Myocyte (in vitro differentiated cells): ENCODE results near the gene SLC9A9. TPM values are rescaled to one million over a fixed set of nuclear protein-coding genes. Genes with fewer than 3 reads are reported as not detected.

Experiments used
- DNase-seq: peaks from one replicate; pipeline ENCODE4 v3.0.0-alpha.2; 2012; ENCODE audit warnings: low read depth
- total RNA-seq: library from RNA; depleted of rRNA; stranded (reverse); fragments of >200 nt; gene quantifications from 2 replicates; pipeline ENCODE4 v1.2.3, GENCODE V29; 2014

Gene SLC9A9
- total RNA-seq, 1 donor from 2014 or later: 7.4 TPM

DNA sequence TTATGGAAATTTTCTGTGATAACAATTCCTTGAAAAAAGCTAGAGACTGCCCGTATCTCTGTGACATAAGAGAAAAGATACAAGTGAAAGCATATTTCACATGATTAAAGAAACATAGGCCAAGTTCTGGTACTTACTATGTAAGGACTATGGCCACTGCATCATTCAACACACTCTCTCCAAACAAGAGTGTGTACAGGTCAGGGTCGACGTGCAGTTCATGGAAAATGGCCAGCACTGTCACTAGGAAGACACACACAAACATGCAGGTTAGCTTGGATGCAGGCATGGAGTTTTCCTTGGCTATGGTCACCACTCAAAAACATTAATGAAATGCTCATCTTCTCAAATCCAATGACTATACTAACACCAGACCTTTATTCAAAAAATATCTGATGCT is 196.2 kb downstream of the SLC9A9 start:
- no peak for DNase-seq

DNA sequence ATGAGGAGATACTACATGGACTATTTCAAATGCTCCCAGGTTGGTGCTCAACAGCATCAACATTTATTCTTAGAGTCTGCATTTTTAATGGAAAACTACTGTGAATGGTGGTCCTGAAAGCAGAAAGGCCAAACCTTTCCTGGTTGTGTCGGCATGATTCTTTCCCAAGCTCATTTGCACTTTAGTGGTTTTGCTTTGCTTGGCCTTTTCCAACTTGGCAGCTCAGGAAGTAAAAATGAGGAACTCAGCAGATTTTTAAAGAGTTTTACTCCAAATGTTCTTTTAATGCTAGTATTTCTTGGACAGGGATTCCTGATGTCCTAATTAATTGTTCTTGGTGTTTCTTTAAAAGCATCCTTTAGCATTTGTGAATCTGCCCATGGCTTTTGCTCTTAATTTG is 197.4 kb downstream of the SLC9A9 start:
- no peak for DNase-seq

DNA sequence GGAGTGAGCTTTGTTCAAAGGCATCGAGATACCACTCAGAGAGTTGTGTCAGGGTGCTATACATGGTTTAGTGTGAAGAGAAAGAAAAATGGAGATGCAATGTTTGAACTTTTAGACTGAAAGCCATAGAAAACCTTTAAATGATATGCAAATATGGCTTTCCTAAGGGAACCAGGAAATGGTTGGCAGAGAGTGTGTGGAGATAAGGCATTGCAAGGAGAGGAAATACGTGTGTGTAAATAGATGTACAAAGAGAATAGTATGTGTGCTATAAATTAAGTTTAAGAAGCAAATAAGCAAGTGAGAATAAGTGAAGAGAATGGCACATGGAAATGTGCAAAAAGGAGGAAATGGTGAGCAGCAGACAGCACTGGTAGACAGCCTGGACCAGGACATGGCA is 198.1 kb downstream of the SLC9A9 start:
- no peak for DNase-seq

DNA sequence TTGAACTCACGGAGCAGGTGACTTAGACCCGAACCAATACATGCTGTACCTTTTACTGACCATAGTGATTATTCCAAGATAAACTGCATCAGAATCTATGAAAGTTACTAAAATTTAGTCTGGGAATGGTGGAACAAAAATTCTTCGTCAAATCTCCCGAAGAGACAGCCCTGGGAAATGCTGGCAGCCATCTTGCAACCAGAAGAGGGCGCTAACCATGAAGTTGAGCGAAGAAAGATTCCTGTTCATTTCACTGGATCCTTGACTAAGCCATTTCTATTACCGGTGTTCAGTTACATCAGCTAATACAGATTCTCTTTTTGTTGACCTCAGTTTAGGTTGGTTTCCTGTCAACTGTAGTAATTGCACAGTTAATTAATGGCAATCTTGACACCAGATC is 199.6 kb downstream of the SLC9A9 start:
- DNase-seq: no peak

DNA sequence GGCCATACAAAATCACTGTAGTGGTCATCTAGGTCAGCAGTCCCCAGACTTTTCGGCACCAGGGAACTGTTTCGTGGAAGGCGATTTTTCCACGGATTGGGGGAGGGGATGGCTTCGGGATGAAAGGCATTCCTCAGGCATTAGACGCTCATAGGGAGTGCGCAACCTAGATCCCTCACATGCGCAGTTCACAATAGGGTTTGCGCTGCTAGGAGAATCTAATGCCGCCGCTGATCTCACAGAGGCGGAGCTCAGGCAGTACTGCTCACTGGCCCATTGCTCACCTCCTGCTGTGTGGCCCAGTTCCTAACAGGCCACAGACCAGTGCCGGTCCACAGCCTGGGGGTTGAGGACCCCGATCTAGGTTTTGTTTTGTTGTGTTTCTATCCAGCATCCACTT is 200.1 kb downstream of the SLC9A9 start:
- no peak for DNase-seq

DNA sequence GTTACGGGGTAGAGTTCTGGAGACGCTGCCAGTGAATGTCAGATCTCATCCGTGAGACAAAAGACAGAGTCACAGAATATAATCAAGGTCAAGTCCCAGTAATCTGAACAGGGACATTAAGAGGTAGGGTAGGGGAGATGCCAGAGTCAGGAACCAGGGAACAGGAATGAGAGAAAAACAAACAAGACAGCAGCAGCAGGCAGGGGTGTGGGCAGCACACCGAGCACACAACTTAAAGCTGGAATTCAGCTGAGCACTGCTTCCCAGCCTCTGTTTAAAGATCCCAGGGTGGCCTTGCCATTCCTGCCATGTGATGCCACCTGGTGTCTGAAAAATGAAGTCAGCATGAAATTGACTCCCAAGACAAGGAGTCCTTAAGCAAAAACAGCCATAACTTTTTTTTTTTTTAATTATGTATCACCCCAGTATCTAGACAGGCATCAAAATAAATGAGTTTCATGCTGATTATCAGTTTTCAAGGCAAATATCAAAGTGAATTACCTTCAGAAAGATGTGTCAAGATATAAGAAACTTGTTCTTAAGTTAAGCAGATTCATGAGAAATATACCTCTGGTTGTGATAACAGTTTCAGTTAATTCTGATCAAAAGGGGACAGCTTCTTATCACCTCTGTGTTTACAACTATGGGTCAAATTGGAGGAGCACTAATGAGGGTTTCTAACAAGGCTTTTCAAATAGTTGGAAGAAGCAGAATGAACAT is 203.7 kb downstream of the SLC9A9 start:
- DNase-seq: peak; percentile 83

DNA sequence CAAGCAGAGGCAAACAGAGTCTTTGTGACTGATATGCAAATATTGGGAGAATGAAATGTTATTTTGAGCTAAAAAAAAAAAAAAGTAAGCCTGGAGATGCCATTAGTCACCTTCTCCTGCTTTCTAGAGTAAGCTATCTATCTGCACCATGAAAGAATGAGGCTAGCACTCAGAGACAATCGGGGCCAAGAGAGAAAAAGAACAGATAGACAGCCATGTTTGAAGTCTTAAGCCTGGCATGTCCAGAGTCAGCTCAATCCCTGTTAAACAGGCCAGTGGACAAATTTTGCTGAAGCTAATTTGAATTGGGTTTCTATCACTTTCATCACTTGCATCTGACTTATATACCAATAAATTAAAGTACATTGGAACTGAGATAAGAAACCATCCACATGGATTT is 204.4 kb downstream of the SLC9A9 start:
- DNase-seq: no peak

DNA sequence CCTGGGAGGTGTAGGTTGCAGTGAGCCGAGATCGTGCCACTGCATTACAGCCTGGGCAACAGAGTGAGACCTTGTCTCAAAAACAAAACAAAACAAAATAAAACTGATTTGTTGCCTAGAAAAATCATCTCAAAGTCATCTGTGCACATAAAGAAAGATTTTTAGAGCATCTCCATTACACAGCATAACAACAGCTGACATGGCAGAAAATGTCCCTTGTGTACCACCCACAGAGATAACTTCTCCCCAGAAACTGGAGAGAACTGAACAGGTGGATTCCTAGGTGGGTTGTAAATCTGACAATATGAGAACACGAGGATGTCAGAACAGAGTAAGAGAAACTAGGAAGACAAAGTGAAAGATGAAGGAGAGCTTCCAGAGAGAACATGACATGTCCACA is 207.5 kb downstream of the SLC9A9 start:
- no peak for DNase-seq

DNA sequence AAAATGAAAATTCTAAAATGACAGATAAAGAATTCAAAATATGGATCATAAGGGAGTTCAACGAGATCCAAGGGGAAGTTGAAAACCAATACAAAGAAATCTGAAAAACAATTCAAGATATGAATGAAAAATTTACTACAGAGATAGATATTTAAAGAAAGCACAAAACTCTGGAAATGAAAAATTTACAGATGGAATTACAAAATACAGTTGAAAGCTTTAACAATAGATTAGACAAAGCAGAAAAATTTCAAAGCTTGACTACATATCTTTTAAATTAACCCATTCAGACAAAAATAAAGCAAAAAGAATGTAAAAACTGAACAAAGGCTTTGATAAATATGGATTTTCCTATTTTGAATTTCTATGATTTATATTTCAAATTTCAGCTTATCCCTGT is 211.1 kb downstream of the SLC9A9 start:
- no peak for DNase-seq

DNA sequence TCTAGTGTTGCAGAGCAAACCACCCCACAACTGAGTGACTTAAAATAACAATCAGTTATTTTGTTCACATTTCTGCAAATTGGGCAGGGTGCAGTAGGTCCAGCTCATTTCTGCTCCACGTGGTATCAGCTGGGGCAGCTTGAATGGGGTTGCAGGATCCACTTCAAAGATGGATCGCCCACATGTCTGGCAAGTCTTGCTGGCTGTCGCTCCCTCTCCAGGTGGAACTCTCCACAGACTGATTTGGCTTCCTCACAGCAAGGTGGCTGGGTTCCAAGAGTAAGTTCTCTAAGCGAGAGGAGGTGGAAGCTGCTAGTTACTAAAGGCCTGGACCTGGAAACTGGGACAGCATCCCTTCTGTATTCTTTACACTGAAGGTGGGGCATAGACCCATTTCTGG is 213.3 kb downstream of the SLC9A9 start:
- DNase-seq: no peak

DNA sequence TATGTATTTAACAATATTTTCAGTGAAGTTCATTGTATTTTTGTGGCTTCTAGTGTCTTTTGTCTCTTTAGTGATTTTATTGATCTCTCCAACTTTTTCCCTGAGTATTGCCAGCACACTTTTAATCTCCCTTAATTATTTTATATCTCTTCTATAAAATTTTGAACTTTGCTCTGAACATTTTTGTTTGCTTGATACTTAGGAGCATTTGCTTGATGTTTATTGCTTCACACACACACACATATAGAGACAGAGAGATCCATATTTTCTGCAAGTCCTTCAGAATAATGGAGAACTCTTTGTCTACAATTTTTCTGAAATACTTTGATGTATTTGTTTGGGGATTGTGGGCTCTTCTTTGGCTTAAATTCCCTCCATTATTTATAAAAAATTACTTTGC is 213.8 kb downstream of the SLC9A9 start:
- DNase-seq: no peak

DNA sequence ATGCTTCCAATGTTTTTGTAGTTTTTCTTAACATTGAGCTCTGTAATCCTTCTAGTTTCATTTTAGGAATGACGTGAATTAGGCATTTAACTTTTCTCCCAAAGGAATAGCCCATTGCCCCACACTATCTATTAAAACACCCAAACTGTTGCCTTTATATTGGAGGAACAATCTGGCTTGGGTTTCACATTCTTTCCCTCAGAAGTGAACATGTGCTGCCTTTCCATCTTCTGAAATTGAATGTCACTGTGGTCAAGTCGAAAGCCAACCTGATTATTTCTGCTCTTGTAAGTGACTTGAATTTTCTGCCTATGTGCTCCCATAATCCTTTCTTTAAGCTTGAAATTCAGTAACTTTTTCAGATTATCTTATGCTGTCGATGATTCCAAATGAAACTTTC is 214.5 kb downstream of the SLC9A9 start:
- DNase-seq: peak; percentile 73

DNA sequence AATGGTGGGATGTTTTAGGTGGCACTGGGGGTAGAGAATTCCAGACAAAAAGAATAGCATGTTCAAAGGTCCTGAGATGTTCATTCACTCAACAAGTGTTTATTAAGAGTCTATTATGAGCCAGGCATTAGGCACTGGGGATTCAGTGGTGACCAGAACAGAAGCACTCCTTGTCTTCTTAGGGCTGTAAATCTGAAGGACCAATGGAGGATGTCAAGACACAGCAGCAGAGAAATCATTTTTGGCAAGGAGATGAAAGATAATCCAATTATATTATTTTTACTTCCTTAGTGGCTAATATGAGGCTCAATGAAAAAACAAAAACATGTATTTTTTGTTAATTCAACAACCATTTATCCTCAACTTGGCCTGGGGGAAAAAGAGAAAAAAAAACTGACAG is 218.5 kb downstream of the SLC9A9 start:
- DNase-seq: no peak

DNA sequence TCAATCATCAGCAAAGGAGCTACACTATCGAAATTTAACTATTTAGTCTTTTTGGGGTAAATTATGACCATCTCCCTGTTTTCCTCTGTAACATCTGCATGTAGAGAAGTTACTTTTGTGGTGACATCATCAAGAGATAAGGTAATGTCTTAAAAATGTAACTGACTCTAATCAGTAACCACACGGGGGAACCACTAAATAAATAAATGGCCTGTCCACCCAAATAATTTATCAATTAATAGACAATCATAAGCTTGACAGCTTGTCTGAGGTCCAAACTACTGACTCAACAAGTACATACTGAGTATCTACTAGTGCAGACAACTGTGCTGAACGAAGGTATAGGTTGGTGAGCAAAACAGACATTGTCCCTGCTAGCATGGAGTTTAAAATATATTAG is 219.3 kb downstream of the SLC9A9 start:
- no peak for DNase-seq

DNA sequence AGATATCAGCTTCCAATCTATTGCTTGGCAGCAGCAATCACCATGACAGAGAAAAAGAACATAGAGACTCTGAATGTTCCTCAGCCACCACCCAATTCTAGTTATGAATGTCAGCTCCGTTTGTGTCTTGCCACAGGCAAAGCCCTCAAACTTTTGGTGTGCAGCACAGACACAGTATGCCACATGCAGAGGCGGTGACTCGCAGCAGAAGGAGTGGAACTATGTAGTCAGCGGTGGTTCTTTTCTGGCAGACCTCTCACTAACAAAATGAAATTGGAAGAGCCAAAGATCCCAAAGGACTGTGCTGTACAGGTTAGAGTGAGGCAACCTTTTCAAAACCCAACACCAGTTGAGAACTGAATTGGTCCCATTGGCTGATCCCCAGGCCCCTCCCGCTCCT is 220.9 kb downstream of the SLC9A9 start:
- DNase-seq: peak; percentile 83

DNA sequence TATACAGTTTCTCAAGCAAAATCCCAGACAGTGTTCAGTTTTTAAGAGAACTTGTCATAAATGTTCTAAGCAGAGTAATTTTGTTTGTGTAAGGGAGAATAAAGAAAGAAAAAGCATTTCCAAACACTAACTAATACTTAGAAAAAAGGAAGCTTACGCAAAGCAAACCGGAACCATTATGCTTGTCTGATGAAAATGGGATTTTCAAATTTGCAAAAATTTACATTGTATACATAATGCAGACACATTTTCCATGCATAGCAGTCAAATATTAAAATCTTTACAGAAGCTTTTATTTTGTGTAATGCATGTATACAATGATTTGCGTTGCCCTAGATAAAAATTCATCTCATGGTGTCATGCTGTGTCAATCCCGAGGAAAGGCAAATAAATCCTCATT is 229.0 kb downstream of the SLC9A9 start:
- no peak for DNase-seq

DNA sequence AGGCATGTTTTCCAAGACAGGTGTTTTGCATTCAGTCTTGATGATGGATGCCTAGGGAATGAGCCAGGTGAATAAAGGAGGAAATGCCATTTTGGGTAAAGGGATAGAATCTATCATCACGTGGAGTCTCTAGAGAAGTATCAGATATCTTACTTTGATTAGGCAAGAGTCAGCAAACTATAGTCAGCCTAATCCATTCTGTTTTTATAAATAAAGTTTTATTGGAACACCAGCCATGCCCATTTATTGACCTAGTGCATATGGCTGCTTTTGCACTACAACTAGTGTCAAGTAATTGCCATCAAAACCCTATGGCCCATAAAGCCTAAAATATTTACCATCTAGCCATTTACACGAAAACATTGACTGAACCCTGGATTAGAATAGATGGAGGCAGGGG is 231.2 kb downstream of the SLC9A9 start:
- DNase-seq: no peak

DNA sequence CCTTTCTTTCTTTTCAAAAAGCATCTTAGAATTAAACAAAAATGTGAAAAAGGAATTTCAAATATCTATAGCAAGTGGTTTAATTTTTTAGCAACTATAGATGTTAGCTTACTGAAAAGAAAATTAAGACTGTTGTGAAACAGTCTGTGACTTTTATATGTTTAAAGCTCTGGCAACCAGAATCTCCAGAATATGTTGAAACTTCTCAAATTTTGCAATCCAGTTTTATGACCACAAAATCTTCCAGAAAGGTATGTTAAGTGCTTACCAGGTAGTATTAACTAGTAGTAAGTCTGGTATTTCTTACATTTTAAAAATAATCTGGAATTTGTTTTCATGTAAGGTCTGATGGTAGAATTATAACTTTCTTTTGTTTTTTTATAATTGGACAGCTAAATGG is 235.0 kb downstream of the SLC9A9 start:
- no peak for DNase-seq

DNA sequence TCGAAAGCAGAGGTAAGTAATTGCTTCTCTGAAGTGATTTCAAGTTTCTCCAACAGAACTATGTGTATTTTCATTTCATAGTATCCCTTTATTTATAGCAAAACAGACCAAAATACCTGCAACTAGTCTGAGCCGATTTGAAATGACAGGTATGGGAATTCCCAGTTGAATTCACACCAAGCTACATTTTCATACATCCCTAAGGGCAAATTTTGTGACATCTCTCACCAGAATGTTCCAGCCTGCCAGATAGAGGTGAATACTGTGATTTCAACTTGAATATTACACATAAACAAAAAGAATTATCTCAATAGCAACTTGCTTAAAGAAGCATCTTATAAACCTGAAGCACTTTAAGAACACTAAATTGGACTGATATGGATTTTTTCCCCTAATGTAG is 235.7 kb downstream of the SLC9A9 start:
- no peak for DNase-seq

DNA sequence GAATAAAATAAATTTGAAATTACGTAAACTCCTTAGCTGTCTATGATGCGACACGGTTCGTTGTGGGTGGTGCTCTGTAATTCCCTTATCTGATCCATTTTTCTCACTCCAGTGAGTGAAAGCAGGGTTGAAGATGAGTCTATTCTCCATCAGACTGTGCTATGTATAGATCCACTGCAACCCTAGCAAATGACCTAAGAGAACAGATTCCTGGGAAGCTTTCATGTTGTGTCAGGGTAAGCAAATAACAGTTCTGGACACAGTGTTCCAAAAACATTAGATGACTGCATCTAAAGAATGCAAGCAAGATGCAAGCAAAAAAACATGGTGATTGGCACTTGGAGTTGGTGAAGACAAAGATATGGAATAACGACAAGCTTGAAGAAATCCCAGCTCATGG is 239.3 kb downstream of the SLC9A9 start:
- peak; percentile 73 for DNase-seq

DNA sequence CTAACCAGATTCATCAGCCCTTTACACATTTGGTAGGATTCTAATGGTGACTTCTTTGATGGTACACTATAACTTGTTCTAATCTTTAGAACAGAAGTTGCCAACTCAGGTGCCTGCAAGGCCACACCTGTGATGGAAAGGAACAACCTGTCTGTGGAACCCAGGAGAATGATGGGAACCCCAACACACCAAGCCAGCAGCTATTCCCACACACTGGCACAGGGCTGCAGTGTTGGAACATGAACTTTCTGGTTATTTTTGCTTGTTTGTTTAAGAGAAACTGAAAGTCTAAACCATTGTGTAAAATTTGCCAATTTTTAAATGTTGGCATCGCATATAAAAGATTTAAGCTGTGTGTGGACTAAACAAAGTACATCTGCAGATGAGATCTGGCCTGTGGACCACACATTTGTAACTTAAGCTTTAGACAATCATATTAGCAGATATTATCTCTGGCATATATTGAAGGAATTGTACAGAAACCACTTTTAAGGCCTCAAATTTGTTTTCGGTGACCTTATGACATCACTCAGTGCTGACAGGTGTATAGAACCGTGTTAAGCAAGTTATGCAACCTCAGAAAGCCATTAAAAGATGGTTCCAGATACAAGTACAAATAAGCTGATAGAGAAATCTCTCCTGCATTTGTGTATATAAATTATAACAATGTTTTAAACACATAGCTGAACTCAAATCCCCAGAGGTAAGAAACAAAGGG is 242.9 kb downstream of the SLC9A9 start:
- no peak for DNase-seq

DNA sequence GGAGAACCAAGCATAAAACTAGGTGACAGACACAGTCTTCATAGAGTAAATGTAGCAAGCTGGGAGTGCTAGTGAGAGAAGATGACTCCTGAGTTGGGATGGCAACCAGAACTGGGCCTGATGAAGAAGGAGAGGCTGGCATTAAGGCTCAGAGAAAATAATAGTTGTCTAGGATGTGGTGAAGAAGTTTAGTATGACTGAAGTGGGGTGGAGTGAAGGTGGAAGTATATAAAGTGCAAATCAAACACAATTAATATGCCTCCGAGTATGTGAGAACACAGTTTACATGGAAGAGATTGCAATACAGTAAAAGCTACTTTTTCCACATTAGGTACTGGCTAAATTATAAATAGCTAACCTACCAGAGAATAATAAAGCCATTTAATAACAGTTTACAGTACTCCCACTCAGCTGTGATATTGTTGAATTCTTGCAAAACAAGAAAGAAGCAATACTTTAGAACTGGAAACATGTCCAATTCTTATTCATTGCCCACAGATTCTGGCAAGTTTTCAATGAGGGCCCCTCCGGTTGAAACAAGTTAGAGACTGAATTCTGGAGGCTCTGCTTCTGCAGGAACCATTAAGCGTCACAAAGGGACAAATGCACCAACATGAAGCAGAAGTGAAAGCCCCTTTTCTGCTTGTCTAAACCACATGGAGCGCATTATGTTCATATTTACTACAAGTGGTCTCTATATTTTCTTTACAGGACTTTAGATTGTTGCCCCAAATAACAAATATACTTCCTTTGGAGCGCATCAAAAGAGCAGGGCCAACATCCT is 243.7 kb downstream of the SLC9A9 start:
- DNase-seq: no peak
